ENCODE results near the gene CTXND1. TPM values are rescaled to one million over a fixed set of nuclear protein-coding genes. Genes with fewer than 3 reads are reported as not detected.

Gene CTXND1
- total RNA-seq, 2 experiments from 2014 or later, result not detected

- no TSS peak for BruUV-seq (replicated peaks)
- Histone ChIP-seq H3K4me3 (ENCODE audit: low read depth, low read length, poor library complexity, severe bottlenecking) (no peak overlapping the region), H3K79me2 (ENCODE audit: insufficient read depth, low read depth, low read length) (no peaks in the 10 kb centered on the region), H2AFZ (ENCODE audit: low read length) (no peak overlapping the region), H3K27ac (ENCODE audit: low read depth, low read length, poor library complexity, severe bottlenecking) (no peak overlapping the region), H3K9me2 (ENCODE audit: insufficient read depth, low read length) (no peaks in the 10 kb centered on the region), H4K20me1 (ENCODE audit: insufficient read depth, low read length) (no peaks in the 10 kb centered on the region), H3K36me3 (ENCODE audit: insufficient read depth, low read length) (no peaks in the 10 kb centered on the region), H3K4me1 (ENCODE audit: insufficient read depth, low read length, poor library complexity, severe bottlenecking) (no peaks in the 10 kb centered on the region), H3K9me3 (ENCODE audit: low read length) (no peaks in the 10 kb centered on the region), H3K4me2 (ENCODE audit: low read length) (no peak overlapping the region)
- CTCF ChIA-PET (ENCODE audit: unreplicated experiment), result no interaction called here
- POLR2A ChIA-PET, result no interaction called here
- intact Hi-C loops (cut with micrococcal nuclease; ENCODE audit: unreplicated experiment), result no loop called here
- DNase-seq (ENCODE audit: low spot score), result no peak
- TF ChIP-seq CTCF (conservative IDR thresholded peaks at IDR 0.05; ENCODE audit: low read length) (no peak), EZH2phosphoT487 (IDR thresholded peaks at IDR 0.05; ENCODE audit: borderline replicate concordance, low read depth, low read length) (no peak)
These were observed 57.1 kb downstream of the CTXND1 start for GRCh38 chr15:80194914-80195313.

- no peak for DNase-seq (ENCODE audit: low spot score)
- TF ChIP-seq CTCF (conservative IDR thresholded peaks at IDR 0.05; ENCODE audit: low read length), result no peak
- no peak for TF ChIP-seq EZH2phosphoT487 (IDR thresholded peaks at IDR 0.05; ENCODE audit: borderline replicate concordance, low read depth, low read length)
- no peaks in the 10 kb centered on the region for H3K79me2 ChIP-seq (ENCODE audit: insufficient read depth, low read depth, low read length)
- intact Hi-C loops (cut with micrococcal nuclease; ENCODE audit: unreplicated experiment), result no loop called here
- H3K27ac ChIP-seq (ENCODE audit: low read depth, low read length, poor library complexity, severe bottlenecking), result no peak overlapping the region
- no TSS peak for BruUV-seq (replicated peaks)
- H4K20me1 ChIP-seq (ENCODE audit: insufficient read depth, low read length), result no peaks in the 10 kb centered on the region
- H3K4me1 ChIP-seq (ENCODE audit: insufficient read depth, low read length, poor library complexity, severe bottlenecking), result no peaks in the 10 kb centered on the region
- POLR2A ChIA-PET, result no interaction called here
- no peaks in the 10 kb centered on the region for H3K9me2 ChIP-seq (ENCODE audit: insufficient read depth, low read length)
- CTCF ChIA-PET (ENCODE audit: unreplicated experiment), result no interaction called here
- H3K36me3 ChIP-seq (ENCODE audit: insufficient read depth, low read length), result no peaks in the 10 kb centered on the region
- H3K4me2 ChIP-seq (ENCODE audit: low read length), result no peak overlapping the region
- H3K9me3 ChIP-seq (ENCODE audit: low read length), result no peaks in the 10 kb centered on the region
- H2AFZ ChIP-seq (ENCODE audit: low read length), result no peak overlapping the region
- no peak overlapping the region for H3K4me3 ChIP-seq (ENCODE audit: low read depth, low read length, poor library complexity, severe bottlenecking)
These were observed 57.8 kb downstream of the CTXND1 start for GRCh38 chr15:80194186-80194585.

GRCh38 chr15:80191897-80192595, 60.0 kb downstream of the CTXND1 start:
- Histone ChIP-seq H3K9me2 (ENCODE audit: insufficient read depth, low read length) (no peaks in the 10 kb centered on the region), H4K20me1 (ENCODE audit: insufficient read depth, low read length) (no peaks in the 10 kb centered on the region), H3K79me2 (ENCODE audit: insufficient read depth, low read depth, low read length) (no peaks in the 10 kb centered on the region), H3K4me2 (ENCODE audit: low read length) (no peak overlapping the region), H3K36me3 (ENCODE audit: insufficient read depth, low read length) (no peaks in the 10 kb centered on the region), H3K9me3 (ENCODE audit: low read length) (no peaks in the 10 kb centered on the region), H3K4me3 (ENCODE audit: low read depth, low read length, poor library complexity, severe bottlenecking) (no peak overlapping the region), H3K27ac (ENCODE audit: low read depth, low read length, poor library complexity, severe bottlenecking) (no peak overlapping the region), H3K4me1 (ENCODE audit: insufficient read depth, low read length, poor library complexity, severe bottlenecking) (no peaks in the 10 kb centered on the region), H2AFZ (ENCODE audit: low read length) (no peak overlapping the region)
- TF ChIP-seq EZH2phosphoT487 (IDR thresholded peaks at IDR 0.05; ENCODE audit: borderline replicate concordance, low read depth, low read length), result no peak
- no peak for DNase-seq (ENCODE audit: low spot score)
- intact Hi-C loops (cut with micrococcal nuclease; ENCODE audit: unreplicated experiment), result no loop called here
- ChIA-PET CTCF (ENCODE audit: unreplicated experiment) (interaction anchor here (0.5 kb wide), 1 partner anchor 40 kb away, joined by 5 read pairs; no protein-coding TSS in a partner anchor), POLR2A (no interaction called here)
- BruUV-seq (replicated peaks), result no TSS peak

All from OCI-LY7 (cell line).